Measurements from ENCODE around the gene TRPC6.
"Not testable (repeated sequence)": the region's sequence is repeated elsewhere in the genome, so short reads cannot be mapped to it uniquely, and the experiment has no call there.

Gene TRPC6

GRCh38 chr11:101521821-101522220 is 62.0 kb downstream of the TRPC6 start:
- no peak for DNase-seq (ENCODE audit: low spot score)

- no peak for DNase-seq (ENCODE audit: low spot score)
Measured at GRCh38 chr11:101516546-101516945, 67.3 kb downstream of the TRPC6 start.

GRCh38 chr11:101511065-101511464 is 72.7 kb downstream of the TRPC6 start:
- no peak for DNase-seq (ENCODE audit: low spot score)

- no peak for DNase-seq (ENCODE audit: low spot score)
Measured at GRCh38 chr11:101510591-101510990, 73.2 kb downstream of the TRPC6 start.

GRCh38 chr11:101509922-101510321 is 73.9 kb downstream of the TRPC6 start:
- no peak for DNase-seq (ENCODE audit: low spot score)

GRCh38 chr11:101508370-101508769 is 75.4 kb downstream of the TRPC6 start:
- DNase-seq (ENCODE audit: low spot score), result no peak

GRCh38 chr11:101498891-101499290 is 84.9 kb downstream of the TRPC6 start:
- no peak for DNase-seq (ENCODE audit: low spot score)

GRCh38 chr11:101497291-101497690 is 86.5 kb downstream of the TRPC6 start:
- DNase-seq (ENCODE audit: low spot score), result no peak

- DNase-seq (ENCODE audit: low spot score), result no peak
Measured at GRCh38 chr11:101487775-101488174, 96.0 kb downstream of the TRPC6 start.

GRCh38 chr11:101482556-101483124 is 101.2 kb downstream of the TRPC6 start:
- DNase-seq (ENCODE audit: low spot score), result no peak

GRCh38 chr11:101478587-101479369 is 105.0 kb downstream of the TRPC6 start:
- DNase-seq (ENCODE audit: low spot score), result no peak

- no peak for DNase-seq (ENCODE audit: low spot score)
Measured at GRCh38 chr11:101477926-101478325, 105.9 kb downstream of the TRPC6 start.

GRCh38 chr11:101476191-101476590 is 107.6 kb downstream of the TRPC6 start:
- DNase-seq (ENCODE audit: low spot score), result no peak

- DNase-seq (ENCODE audit: low spot score), result no peak
Measured at GRCh38 chr11:101475699-101476098, 108.1 kb downstream of the TRPC6 start.

- DNase-seq (ENCODE audit: low spot score), result no peak
Measured at GRCh38 chr11:101474666-101475065, 109.1 kb downstream of the TRPC6 start.

GRCh38 chr11:101470881-101471520 is 112.8 kb downstream of the TRPC6 start:
- no peak for DNase-seq (ENCODE audit: low spot score)

- DNase-seq (ENCODE audit: low spot score), result no peak
Measured at GRCh38 chr11:101470419-101470818, 113.4 kb downstream of the TRPC6 start.

- no peak for DNase-seq (ENCODE audit: low spot score)
Measured at GRCh38 chr11:101466352-101466751, 117.5 kb downstream of the TRPC6 start.

- DNase-seq (ENCODE audit: low spot score), result not testable (repeated sequence)
Measured at GRCh38 chr11:101464388-101464787, 119.4 kb downstream of the TRPC6 start.

GRCh38 chr11:101459020-101459419 is 124.8 kb downstream of the TRPC6 start:
- DNase-seq (ENCODE audit: low spot score), result no peak

GRCh38 chr11:101458161-101458560 is 125.6 kb downstream of the TRPC6 start:
- DNase-seq (ENCODE audit: low spot score), result no peak

GRCh38 chr11:101456812-101457211 is 127.0 kb downstream of the TRPC6 start:
- no peak for DNase-seq (ENCODE audit: low spot score)

GRCh38 chr11:101453682-101454081 is 130.1 kb downstream of the TRPC6 start:
- no peak for DNase-seq (ENCODE audit: low spot score)

All from ecto neural progenitor cell (in vitro differentiated cells).